A673 (cell line): ENCODE data around the gene SSPN. TPM values are rescaled to one million over a fixed set of nuclear protein-coding genes. Genes with fewer than 3 reads are reported as not detected.

ENCODE experiments used
- BruUV-seq: library from RNA; stranded (reverse); fragments of 400-500 nt; replicated peaks from 2 replicates; lab custom pipeline; 2021; lab: Mats Ljungman, UMichigan
- CTCF ChIA-PET: fragments of 300-600 bp; sonication (Branson Sonifier 250); formaldehyde crosslinking; loops from one replicate; lab custom pipeline; 2022; ENCODE audit warnings: antibody characterized with exemption; lab: Charles Lee
- POLR2A ChIA-PET: fragments of 300-600 bp; sonication (Branson Sonifier 250); formaldehyde crosslinking; loops from one replicate; lab custom pipeline; 2022; ENCODE audit warnings: antibody characterized with exemption; ENCODE audit not compliant: low non-redundant PET; lab: Charles Lee
- DNase-seq: peaks from one replicate; pipeline ENCODE4 v3.0.0-alpha.2; 2015; ENCODE audit warnings: low spot score
- H3K27ac ChIP-seq: fragments of 200-600 bp; sonication (generic); 2 replicates; pipeline ENCODE4 v1.5.1; 2016; ENCODE audit warnings: mixed run types, low read depth, mild to moderate bottlenecking, mixed read lengths, antibody characterized with exemption, low read length; ENCODE audit not compliant: poor library complexity, severe bottlenecking
- H3K27me3 ChIP-seq: fragments of 200-600 bp; sonication (generic); replicated peaks from 2 replicates; pipeline ENCODE4 v1.6.1; 2017; ENCODE audit warnings: mixed run types, low read depth, mild to moderate bottlenecking, mixed read lengths, antibody characterized with exemption, low read length; ENCODE audit not compliant: insufficient read depth, poor library complexity
- H3K36me3 ChIP-seq: fragments of 200-600 bp; sonication (generic); 2 replicates; pipeline ENCODE4 v1.6.1; 2016; ENCODE audit warnings: mixed run types, mild to moderate bottlenecking, mixed read lengths, antibody characterized with exemption, low read length; ENCODE audit not compliant: insufficient read depth, poor library complexity, severe bottlenecking
- H3K4me1 ChIP-seq: fragments of 200-600 bp; sonication (generic); 2 replicates; pipeline ENCODE4 v1.6.1; 2017; ENCODE audit warnings: mixed run types, mild to moderate bottlenecking, mixed read lengths, antibody characterized with exemption, low read length; ENCODE audit not compliant: insufficient read depth, poor library complexity, severe bottlenecking
- H3K4me3 ChIP-seq: fragments of 200-600 bp; sonication (generic); 2 replicates; pipeline ENCODE4 v1.5.1; 2016; ENCODE audit warnings: low read depth, mixed run types, mild to moderate bottlenecking, mixed read lengths, low read length; ENCODE audit not compliant: poor library complexity, severe bottlenecking
- H3K9me3 ChIP-seq: fragments of 200-600 bp; sonication (generic); 2 replicates; pipeline ENCODE4 v1.6.1; 2016; ENCODE audit warnings: mixed run types, low read depth, mild to moderate bottlenecking, mixed read lengths, antibody characterized with exemption, low read length; ENCODE audit not compliant: poor library complexity, severe bottlenecking
- CTCF ChIP-seq: fragments of 300-800, 200-600 bp; sonication (generic); conservative IDR thresholded peaks from 2 replicates; pipeline ENCODE4 v1.5.1; 2017; ENCODE audit warnings: low read depth, mild to moderate bottlenecking, antibody characterized with exemption, low read length, moderate library complexity, mixed read lengths
- EZH2 ChIP-seq: fragments of 200-600 bp; sonication (generic); IDR thresholded peaks from 2 replicates; pipeline ENCODE4 v1.6.1; 2017; ENCODE audit warnings: borderline replicate concordance, low read depth, mild to moderate bottlenecking, mixed read lengths, antibody characterized with exemption, low read length; ENCODE audit not compliant: poor library complexity, severe bottlenecking
- intact Hi-C: fragments of 100-400 bp; cut with micrococcal nuclease; formaldehyde crosslinking; loops from one replicate; pipeline ENCODE4 v1.10.0; 2022; ENCODE audit not compliant: unreplicated experiment
- total RNA-seq: library from RNA; stranded (reverse); gene quantifications from 2 replicates; pipeline ENCODE4 v1.2.3, GENCODE V29; 2021

SSPN gene
- total RNA-seq, 1 experiment from 2014 or later = 9.8 TPM

- H3K27me3 ChIP-seq = no peaks in the 10 kb centered on the region
- H3K36me3 ChIP-seq = no peaks in the 10 kb centered on the region
- ChIA-PET POLR2A (interaction anchor here (0.7 kb wide), 1 partner anchor 825 kb away, joined by 15 read pairs; the partner anchor contains the start of gene MED21), CTCF (no interaction called here)
- no peaks in the 10 kb centered on the region for H3K9me3 ChIP-seq
- DNase-seq = no peak
- H3K4me3 ChIP-seq = no peak overlapping the region
- BruUV-seq = no TSS peak
- no peak for TF ChIP-seq EZH2
- TF ChIP-seq CTCF = no peak
- peaks cover 21% of the 10 kb centered on the region for H3K4me1 ChIP-seq
- no peak overlapping the region for H3K27ac ChIP-seq
- intact Hi-C loops = loop anchor here (5.0 kb wide), 1 partner anchor 76 kb away; no protein-coding TSS in a partner anchor
Measured at GRCh38 chr12:26197832-26198231, 2.5 kb downstream of the SSPN start.

GRCh38 chr12:26198742-26199141 lies 3.4 kb downstream of the SSPN start:
- POLR2A ChIA-PET = no interaction called here
- intact Hi-C loops = loop anchor here (5.0 kb wide), 1 partner anchor 76 kb away; no protein-coding TSS in a partner anchor

GRCh38 chr12:26203167-26203780 lies 7.9 kb downstream of the SSPN start:
- Histone ChIP-seq H3K27ac (no peak overlapping the region), H3K4me3 (no peak overlapping the region), H3K4me1 (no peaks in the 10 kb centered on the region), H3K36me3 (no peaks in the 10 kb centered on the region), H3K27me3 (no peaks in the 10 kb centered on the region), H3K9me3 (no peaks in the 10 kb centered on the region)
- ChIA-PET CTCF (no interaction called here), POLR2A (no interaction called here)
- no peak for DNase-seq
- TF ChIP-seq CTCF (no peak), EZH2 (no peak)
- BruUV-seq = no TSS peak
- intact Hi-C loops = no loop called here

More at GRCh38 chr12:26198742-26199141, 3.4 kb downstream of the SSPN start:
- CTCF ChIA-PET = no interaction called here
- H3K4me3 ChIP-seq = no peak overlapping the region
- DNase-seq = no peak
- no peaks in the 10 kb centered on the region for H3K27me3 ChIP-seq
- H3K9me3 ChIP-seq = no peaks in the 10 kb centered on the region
- no TSS peak for BruUV-seq
- no peak for TF ChIP-seq EZH2
- TF ChIP-seq CTCF = no peak
- H3K36me3 ChIP-seq = no peaks in the 10 kb centered on the region
- no peak overlapping the region for H3K27ac ChIP-seq
- peaks cover 14% of the 10 kb centered on the region for H3K4me1 ChIP-seq
